Measurements from ENCODE around the gene SPRY2.
A peak's percentile ranks its signal among the peaks of the same experiment; 100 is the strongest.

SPRY2 gene

DNA sequence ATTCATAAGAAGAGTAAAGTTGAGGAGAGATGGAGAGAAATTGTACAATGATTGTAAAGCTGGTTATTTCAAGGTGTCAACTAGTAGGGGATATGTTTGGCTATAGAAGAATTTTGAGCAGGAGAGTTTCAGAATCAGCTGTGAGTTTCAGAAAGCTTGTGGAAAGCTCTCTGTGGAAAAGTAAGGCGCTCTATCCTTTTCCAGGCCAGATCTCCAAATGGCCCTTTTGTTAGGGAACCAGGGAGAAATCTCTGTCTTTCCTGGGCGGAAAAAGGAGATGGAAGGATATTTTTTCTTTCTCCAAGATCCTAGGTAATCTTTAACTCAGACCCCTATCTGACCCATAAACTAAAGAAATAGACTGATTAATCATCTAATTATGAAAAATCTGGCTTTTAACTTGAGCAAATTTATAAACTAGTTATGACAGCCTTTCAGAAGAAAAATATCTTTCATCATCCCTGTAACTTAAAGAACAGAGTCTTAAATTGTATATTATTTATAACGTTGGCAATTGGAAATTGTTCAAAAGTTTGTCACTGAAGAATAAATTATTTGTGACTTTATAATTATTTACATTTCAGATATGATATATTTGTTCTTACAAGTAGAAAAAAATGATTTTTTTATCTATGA is 34.5 kb downstream of the SPRY2 start:
- TF ChIP-seq, protein P1, sequence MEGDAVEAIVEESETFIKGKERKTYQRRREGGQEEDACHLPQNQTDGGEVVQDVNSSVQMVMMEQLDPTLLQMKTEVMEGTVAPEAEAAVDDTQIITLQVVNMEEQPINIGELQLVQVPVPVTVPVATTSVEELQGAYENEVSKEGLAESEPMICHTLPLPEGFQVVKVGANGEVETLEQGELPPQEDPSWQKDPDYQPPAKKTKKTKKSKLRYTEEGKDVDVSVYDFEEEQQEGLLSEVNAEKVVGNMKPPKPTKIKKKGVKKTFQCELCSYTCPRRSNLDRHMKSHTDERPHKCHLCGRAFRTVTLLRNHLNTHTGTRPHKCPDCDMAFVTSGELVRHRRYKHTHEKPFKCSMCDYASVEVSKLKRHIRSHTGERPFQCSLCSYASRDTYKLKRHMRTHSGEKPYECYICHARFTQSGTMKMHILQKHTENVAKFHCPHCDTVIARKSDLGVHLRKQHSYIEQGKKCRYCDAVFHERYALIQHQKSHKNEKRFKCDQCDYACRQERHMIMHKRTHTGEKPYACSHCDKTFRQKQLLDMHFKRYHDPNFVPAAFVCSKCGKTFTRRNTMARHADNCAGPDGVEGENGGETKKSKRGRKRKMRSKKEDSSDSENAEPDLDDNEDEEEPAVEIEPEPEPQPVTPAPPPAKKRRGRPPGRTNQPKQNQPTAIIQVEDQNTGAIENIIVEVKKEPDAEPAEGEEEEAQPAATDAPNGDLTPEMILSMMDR (IDR thresholded peaks at IDR 0.05; ENCODE audit: insufficient read depth, low read depth, low read length, missing control alignments) = no peak
- no peak for DNase-seq (ENCODE audit: low read depth)
- no peak overlapping the region for H3K4me3 ChIP-seq (ENCODE audit: low read depth, low read length)

DNA sequence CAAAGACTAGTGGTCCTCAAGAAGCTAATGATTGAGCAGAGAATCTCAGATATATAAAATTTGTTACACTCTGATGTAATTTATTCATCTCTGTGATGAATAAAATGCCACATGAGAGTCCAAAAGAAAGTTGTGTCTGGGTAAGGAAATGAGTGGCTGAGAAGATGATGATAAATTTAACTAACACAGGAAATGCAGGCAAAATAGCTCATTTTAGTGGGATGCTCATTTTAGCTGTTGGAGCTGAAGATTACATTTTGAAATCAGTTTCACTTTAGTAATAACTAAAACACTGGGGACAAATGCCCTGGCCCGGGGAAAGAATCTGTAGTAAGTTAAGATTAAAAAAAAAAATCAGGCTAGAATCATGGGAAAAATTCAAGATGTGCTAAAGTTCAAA is 35.2 kb downstream of the SPRY2 start:
- TF ChIP-seq, protein P1 (IDR thresholded peaks at IDR 0.05; ENCODE audit: insufficient read depth, low read depth, low read length, missing control alignments) = no peak
- H3K4me3 ChIP-seq (ENCODE audit: low read depth, low read length) = no peak overlapping the region
- peak; percentile 8 for DNase-seq (ENCODE audit: low read depth)

DNA sequence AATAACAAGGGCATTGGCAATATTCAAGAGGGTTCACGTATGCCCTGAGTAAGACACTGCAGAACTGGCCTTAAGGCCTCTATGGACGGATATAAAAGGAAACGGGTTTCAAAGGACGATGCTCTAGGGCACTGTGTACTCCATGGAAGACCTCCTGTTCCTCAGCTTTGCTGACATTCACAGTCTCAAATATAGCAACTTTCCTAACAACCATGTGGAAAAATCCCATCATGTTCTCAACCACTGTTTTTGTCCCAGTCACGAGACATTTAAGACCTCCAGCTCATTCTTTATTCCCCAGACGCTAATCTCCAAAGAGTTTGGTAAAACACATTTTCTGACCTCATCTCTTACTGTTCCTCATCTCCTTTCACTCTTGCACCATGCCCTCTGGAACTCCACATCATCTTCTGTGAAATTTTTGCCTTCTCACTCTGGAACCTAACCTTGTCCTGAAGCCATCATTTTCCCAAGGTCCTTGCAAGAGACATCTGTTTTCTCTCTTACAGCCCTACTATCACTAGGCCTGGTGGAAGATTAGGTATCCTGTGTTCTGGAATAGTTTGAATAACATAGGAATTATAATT is 37.6 kb downstream of the SPRY2 start:
- TF ChIP-seq, protein P1 (IDR thresholded peaks at IDR 0.05; ENCODE audit: insufficient read depth, low read depth, low read length, missing control alignments) = no peak
- no peak overlapping the region for H3K4me3 ChIP-seq (ENCODE audit: low read depth, low read length)
- DNase-seq (ENCODE audit: low read depth) = no peak

DNA sequence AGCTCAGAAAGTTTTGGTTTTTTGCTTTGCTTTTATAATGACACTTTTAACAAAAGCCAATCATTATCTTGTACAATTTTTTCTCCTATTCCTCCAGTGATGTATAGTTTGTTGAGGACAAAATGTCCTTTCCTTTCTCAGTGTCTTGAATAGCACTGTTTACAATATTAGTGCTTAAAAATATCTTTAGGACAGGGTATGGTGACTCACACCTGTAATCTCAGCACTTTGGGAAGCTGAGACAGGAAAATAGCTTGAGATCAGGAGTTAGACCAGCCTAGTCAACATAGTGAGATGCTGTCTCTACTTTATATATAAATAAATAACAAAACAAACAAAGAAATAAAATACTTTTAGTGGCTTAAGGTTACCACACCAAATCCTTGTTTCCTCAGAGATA is 41.9 kb downstream of the SPRY2 start:
- TF ChIP-seq, protein P1 (IDR thresholded peaks at IDR 0.05; ENCODE audit: insufficient read depth, low read depth, low read length, missing control alignments) = no peak

GRCh38 chr13:80297503-80297902 is 43.4 kb downstream of the SPRY2 start:
- no peak overlapping the region for H3K4me3 ChIP-seq (ENCODE audit: low read depth, low read length)
- DNase-seq (ENCODE audit: low read depth) = no peak
- TF ChIP-seq, protein P1 (IDR thresholded peaks at IDR 0.05; ENCODE audit: insufficient read depth, low read depth, low read length, missing control alignments) = no peak

More for the DNA sequence above, 41.9 kb downstream of the SPRY2 start:
- H3K4me3 ChIP-seq (ENCODE audit: low read depth, low read length) = no peak overlapping the region
- no peak for DNase-seq (ENCODE audit: low read depth)

DNA sequence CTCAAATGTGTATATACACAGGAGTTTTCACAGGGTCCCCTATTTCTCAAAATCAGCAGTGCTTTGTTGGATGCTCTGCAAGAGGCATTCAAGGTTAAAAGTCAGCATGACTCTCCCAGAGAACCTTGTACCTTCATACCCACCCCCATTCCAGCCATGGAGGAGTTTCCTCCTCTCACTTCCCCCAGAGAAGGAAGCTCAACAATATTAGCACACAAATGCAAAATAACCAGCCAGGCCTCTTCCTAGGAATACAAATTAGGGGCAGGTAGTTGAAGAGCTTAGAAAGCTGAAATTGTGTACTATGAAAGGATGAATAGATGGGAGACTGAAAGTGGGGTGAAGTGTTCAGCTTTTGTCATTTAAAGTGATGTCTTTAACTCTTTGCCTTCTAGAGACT is 43.8 kb downstream of the SPRY2 start:
- no peak overlapping the region for H3K4me3 ChIP-seq (ENCODE audit: low read depth, low read length)
- no peak for DNase-seq (ENCODE audit: low read depth)
- TF ChIP-seq, protein P1 (IDR thresholded peaks at IDR 0.05; ENCODE audit: insufficient read depth, low read depth, low read length, missing control alignments) = no peak

GRCh38 chr13:80296638-80297037 is 44.3 kb downstream of the SPRY2 start:
- TF ChIP-seq, protein P1 (IDR thresholded peaks at IDR 0.05; ENCODE audit: insufficient read depth, low read depth, low read length, missing control alignments) = no peak
- no peak for DNase-seq (ENCODE audit: low read depth)
- no peak overlapping the region for H3K4me3 ChIP-seq (ENCODE audit: low read depth, low read length)

All from GM12865 (cell line).